SK-N-SH treated with all-trans-retinoic acid at 6 μM for 48 hours (cell line): ENCODE measurements around the gene HMX1.

Source experiments
- OSR1 ChIP-seq: fragments of 250-450 bp; sonication (Bioruptor Pico); IDR thresholded peaks from 2 replicates; pipeline ENCODE4 v1.8.0; 2022; ENCODE audit warnings: moderate library complexity, mild to moderate bottlenecking, inconsistent platforms
- PPARA ChIP-seq: fragments of 250-450 bp; sonication (Bioruptor Pico); IDR thresholded peaks from 2 replicates; pipeline ENCODE4 v1.5.0; 2020; ENCODE audit warnings: mild to moderate bottlenecking, borderline replicate concordance
- RARB ChIP-seq: fragments of 250-450 bp; sonication (Bioruptor Pico); IDR thresholded peaks from 2 replicates; pipeline ENCODE4 v1.8.0; 2021; ENCODE audit warnings: mild to moderate bottlenecking, moderate library complexity
- SNAI2 ChIP-seq: fragments of 250-450 bp; sonication (Bioruptor Pico); IDR thresholded peaks from 2 replicates; pipeline ENCODE4 v1.5.0; 2020; ENCODE audit warnings: mild to moderate bottlenecking, moderate library complexity
- TCF4 ChIP-seq: fragments of 250-450 bp; sonication (Bioruptor Pico); IDR thresholded peaks from 2 replicates; pipeline ENCODE4 v1.8.0; 2021; ENCODE audit warnings: mild to moderate bottlenecking, moderate library complexity, borderline replicate concordance
- TOX ChIP-seq: fragments of 250-450 bp; sonication (Bioruptor Pico); IDR thresholded peaks from 2 replicates; pipeline ENCODE4 v1.8.0; 2021; ENCODE audit warnings: mild to moderate bottlenecking, moderate library complexity, borderline replicate concordance
- TSHZ2 ChIP-seq: fragments of 250-450 bp; sonication (Bioruptor Pico); IDR thresholded peaks from 2 replicates; pipeline ENCODE4 v1.5.0; 2020; ENCODE audit warnings: mild to moderate bottlenecking, moderate library complexity
- ZFP3 ChIP-seq: fragments of 250-450 bp; sonication (Bioruptor Pico); IDR thresholded peaks from 2 replicates; pipeline ENCODE4 v1.5.0; 2020; ENCODE audit warnings: mild to moderate bottlenecking, moderate library complexity
- ZNF70 ChIP-seq: fragments of 450-650 bp; formaldehyde crosslinking; IDR thresholded peaks from 2 replicates; pipeline ENCODE4 v1.5.0; 2020; ENCODE audit warnings: mild to moderate bottlenecking, moderate library complexity
- TF ChIP-seq, protein P1 (sequence below): fragments of 250-450 bp; sonication (Bioruptor Pico); IDR thresholded peaks from 2 replicates; pipeline ENCODE4 v1.8.0; 2020; ENCODE audit warnings: mild to moderate bottlenecking, moderate library complexity, borderline replicate concordance

GRCh38 chr4:8904041-8904501 is 32.4 kb upstream of the HMX1 start:
- TF ChIP-seq, protein P1, sequence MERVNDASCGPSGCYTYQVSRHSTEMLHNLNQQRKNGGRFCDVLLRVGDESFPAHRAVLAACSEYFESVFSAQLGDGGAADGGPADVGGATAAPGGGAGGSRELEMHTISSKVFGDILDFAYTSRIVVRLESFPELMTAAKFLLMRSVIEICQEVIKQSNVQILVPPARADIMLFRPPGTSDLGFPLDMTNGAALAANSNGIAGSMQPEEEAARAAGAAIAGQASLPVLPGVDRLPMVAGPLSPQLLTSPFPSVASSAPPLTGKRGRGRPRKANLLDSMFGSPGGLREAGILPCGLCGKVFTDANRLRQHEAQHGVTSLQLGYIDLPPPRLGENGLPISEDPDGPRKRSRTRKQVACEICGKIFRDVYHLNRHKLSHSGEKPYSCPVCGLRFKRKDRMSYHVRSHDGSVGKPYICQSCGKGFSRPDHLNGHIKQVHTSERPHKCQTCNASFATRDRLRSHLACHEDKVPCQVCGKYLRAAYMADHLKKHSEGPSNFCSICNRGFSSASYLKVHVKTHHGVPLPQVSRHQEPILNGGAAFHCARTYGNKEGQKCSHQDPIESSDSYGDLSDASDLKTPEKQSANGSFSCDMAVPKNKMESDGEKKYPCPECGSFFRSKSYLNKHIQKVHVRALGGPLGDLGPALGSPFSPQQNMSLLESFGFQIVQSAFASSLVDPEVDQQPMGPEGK (CRISPR knock-in tag) = no peak
- no peak for TF ChIP-seq TCF4 (CRISPR knock-in tag)
- no peak for TF ChIP-seq ZNF70 (CRISPR knock-in tag)
- no peak for TF ChIP-seq SNAI2
- TF ChIP-seq TSHZ2 (CRISPR knock-in tag) = no peak
- TF ChIP-seq RARB (CRISPR knock-in tag) = no peak
- no peak for TF ChIP-seq OSR1 (CRISPR knock-in tag)
- TF ChIP-seq TOX (CRISPR knock-in tag) = no peak
- TF ChIP-seq ZFP3 (CRISPR knock-in tag) = no peak
- no peak for TF ChIP-seq PPARA (CRISPR knock-in tag)
